ENCODE data around the gene NEURL2. TPM values are rescaled to one million over a fixed set of nuclear protein-coding genes. Genes with fewer than 3 reads are reported as not detected.

NEURL2 gene
- total RNA-seq, 1 donor from 2014 or later, result 6.4 TPM

DNA sequence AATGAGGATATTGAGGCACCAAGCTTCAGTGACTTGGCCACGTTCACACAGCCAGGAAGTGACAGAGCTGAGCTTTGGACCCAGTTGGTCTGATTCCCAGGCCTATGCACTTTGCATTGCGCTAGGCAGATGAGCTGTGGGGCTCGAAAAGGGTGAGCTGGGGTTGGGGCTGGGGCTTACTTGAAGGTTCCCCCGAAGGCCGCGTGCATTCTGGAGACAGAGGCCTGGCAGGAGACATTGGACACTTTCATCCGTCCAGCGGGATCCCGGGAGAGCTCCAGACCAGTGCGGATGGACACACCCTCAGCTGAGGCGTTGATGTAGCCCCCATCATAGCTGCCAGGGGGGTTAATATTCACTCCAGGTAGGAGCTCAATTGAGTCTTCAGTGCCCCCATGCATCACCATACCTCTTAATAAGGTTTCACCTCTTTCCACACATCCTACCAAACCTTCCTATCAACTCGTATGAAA is 18.4 kb upstream of the NEURL2 start:
- Mint-ChIP-seq H3K9me3 (no peaks in the 10 kb centered on the region), H3K36me3 (peaks cover 10% of the 10 kb centered on the region), H3K27ac (no peak overlapping the region), H3K4me3 (no peak overlapping the region), H3K27me3 (no peaks in the 10 kb centered on the region), H3K4me1 (ENCODE audit: unreplicated experiment) (peaks cover 11% of the 10 kb centered on the region)
- DNase-seq (ENCODE audit: extremely low spot score, unreplicated experiment), result no peak
- TF ChIP-seq, protein P1, sequence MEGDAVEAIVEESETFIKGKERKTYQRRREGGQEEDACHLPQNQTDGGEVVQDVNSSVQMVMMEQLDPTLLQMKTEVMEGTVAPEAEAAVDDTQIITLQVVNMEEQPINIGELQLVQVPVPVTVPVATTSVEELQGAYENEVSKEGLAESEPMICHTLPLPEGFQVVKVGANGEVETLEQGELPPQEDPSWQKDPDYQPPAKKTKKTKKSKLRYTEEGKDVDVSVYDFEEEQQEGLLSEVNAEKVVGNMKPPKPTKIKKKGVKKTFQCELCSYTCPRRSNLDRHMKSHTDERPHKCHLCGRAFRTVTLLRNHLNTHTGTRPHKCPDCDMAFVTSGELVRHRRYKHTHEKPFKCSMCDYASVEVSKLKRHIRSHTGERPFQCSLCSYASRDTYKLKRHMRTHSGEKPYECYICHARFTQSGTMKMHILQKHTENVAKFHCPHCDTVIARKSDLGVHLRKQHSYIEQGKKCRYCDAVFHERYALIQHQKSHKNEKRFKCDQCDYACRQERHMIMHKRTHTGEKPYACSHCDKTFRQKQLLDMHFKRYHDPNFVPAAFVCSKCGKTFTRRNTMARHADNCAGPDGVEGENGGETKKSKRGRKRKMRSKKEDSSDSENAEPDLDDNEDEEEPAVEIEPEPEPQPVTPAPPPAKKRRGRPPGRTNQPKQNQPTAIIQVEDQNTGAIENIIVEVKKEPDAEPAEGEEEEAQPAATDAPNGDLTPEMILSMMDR (conservative IDR thresholded peaks at IDR 0.05), result no peak

DNA sequence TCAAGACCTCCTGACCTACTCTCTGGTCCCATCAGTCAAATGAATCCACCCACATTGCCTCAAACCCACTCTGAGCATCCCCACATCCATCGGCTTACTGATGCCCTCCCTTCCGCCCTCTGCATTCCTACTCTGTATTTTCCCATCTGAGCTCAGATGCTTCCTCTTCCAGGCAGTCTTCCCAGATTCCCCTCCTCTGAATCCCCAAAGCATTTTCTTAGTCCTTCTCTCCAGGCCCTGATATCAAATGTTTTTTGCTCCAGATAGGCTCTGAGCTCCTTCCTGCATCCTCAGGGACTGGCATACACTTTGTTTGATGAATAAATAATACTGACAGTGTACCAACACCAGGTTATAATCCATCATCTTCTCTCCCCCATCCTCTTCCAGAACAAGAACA is 17.1 kb upstream of the NEURL2 start:
- Mint-ChIP-seq H3K27ac (no peak overlapping the region), H3K4me3 (no peak overlapping the region), H3K27me3 (no peaks in the 10 kb centered on the region), H3K9me3 (no peaks in the 10 kb centered on the region), H3K36me3 (peaks cover 10% of the 10 kb centered on the region), H3K4me1 (ENCODE audit: unreplicated experiment) (peaks cover 7% of the 10 kb centered on the region)
- DNase-seq (ENCODE audit: extremely low spot score, unreplicated experiment), result no peak
- TF ChIP-seq, protein P1 (conservative IDR thresholded peaks at IDR 0.05), result no peak

DNA sequence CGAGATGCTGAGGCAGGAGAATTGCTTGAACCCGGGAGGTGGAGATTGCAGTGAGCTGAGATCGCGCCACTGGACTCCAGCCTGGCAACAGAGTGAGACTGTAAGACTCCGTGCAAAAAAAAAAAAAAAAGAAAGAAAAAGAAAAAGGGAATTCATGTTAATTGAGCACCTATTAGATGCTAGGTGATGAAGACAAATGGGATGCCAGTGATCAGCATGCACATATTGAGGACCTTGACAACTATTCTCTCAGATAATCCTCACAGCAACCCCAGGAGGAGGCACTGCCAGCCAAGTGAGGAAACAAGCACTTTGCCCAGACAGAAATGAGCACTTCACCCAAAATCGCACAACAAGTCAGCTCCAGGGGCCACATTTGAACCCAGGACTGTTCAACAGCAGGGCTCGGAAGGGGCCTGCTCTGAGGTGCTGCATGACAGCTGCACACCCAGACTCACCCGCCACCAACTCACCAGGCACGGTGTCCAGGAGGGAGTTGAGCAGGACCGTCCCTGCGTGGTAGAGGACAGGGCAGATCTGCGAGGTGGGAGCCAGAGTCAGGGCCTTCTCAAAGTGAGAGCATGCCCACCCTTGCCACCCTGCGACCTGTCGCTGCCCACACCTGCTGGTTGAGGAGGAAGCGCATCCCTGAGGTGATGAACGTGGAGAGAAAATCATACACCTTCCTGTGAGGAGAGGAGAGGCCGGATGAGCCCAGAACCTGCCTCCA is 16.4 kb upstream of the NEURL2 start:
- H3K4me3 Mint-ChIP-seq, result no peak overlapping the region
- DNase-seq (ENCODE audit: extremely low spot score, unreplicated experiment), result no peak
- H3K9me3 Mint-ChIP-seq, result no peaks in the 10 kb centered on the region
- H3K36me3 Mint-ChIP-seq, result peaks cover 10% of the 10 kb centered on the region
- H3K27ac Mint-ChIP-seq, result no peak overlapping the region
- H3K27me3 Mint-ChIP-seq, result no peaks in the 10 kb centered on the region
- H3K4me1 Mint-ChIP-seq (ENCODE audit: unreplicated experiment), result peaks cover 7% of the 10 kb centered on the region
- TF ChIP-seq, protein P1 (conservative IDR thresholded peaks at IDR 0.05), result no peak

DNA sequence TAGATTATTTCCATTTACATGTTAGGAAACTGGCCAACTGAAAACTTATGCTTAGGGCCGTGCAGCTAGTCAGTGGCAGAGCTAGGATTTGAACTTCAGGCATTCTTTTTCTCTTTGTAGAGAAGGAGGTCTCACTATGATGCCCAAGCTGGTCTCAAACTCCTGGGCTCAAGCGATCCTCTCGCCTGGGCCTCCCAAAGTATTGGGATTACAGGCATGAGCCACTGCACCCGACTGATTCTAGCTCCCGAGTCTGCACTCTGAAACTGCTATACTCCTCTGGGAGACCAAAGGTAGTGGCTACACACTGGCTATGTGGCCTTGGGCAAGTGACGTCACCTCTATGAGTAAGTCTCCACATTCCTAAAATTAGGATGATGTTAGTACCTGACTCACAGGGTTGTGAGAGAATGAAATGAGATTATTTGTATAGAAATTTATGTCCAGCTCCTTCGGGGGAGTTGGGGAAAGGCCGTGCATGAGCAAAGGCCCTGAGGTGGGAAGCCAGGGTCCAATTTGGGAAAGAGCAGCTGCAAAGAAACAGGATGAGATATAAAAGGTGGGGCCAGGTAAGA is 14.6 kb upstream of the NEURL2 start:
- H3K27ac Mint-ChIP-seq, result peak overlapping the region; percentile 4
- H3K27me3 Mint-ChIP-seq, result no peaks in the 10 kb centered on the region
- no peak for DNase-seq (ENCODE audit: extremely low spot score, unreplicated experiment)
- H3K4me1 Mint-ChIP-seq (ENCODE audit: unreplicated experiment), result peaks cover 2% of the 10 kb centered on the region
- H3K36me3 Mint-ChIP-seq, result peaks cover 7% of the 10 kb centered on the region
- H3K4me3 Mint-ChIP-seq, result no peak overlapping the region
- no peaks in the 10 kb centered on the region for H3K9me3 Mint-ChIP-seq
- TF ChIP-seq, protein P1 (conservative IDR thresholded peaks at IDR 0.05), result no peak

DNA sequence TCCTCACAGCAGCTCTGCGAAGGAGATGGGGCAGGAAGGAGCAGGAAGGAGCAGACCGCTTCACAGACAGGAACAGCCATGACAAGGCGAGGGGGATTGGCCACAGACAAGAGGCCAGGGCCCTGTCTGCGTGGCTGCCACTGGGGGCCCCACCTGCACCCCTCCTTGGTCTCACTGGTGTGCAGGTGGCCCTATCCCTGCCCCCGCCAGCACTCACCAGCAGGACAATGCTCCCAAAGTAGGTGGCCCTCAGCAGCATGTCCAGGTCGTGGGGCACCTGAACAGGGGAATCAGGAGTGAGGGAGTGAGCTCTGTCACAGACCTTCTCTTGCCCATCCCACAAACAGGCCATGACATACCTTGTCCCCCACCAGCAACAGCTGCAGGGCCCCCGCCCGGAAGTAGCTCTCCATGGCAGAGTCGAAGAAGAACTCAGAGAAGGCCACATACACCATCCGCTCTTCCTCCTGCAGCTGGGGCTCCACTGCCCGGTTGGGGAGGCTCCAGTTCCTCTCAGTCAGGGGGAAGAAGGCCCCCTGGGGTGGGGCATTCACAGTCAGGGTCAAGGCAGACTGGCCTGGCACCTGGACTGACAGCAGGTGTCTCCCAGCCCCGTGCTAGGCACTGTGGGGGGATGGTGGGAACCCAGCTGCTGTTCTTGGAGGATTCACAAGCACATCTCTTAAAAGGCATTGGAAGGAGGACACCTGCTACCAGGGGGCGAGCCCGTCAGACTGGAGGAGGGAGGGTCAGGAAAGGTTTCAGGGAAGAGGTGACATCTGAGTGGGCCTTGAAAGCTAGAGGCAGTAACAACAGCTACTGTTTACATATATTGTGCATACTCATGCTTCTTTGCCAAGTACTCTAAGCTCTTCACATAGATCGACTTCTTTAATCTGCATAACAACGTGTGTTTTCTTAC is 13.8 kb upstream of the NEURL2 start:
- H3K4me3 Mint-ChIP-seq, result no peak overlapping the region
- no peak overlapping the region for H3K27ac Mint-ChIP-seq
- TF ChIP-seq, protein P1 (conservative IDR thresholded peaks at IDR 0.05), result no peak
- no peaks in the 10 kb centered on the region for H3K27me3 Mint-ChIP-seq
- no peaks in the 10 kb centered on the region for H3K4me1 Mint-ChIP-seq (ENCODE audit: unreplicated experiment)
- no peak for DNase-seq (ENCODE audit: extremely low spot score, unreplicated experiment)
- H3K36me3 Mint-ChIP-seq, result peaks cover 5% of the 10 kb centered on the region
- no peaks in the 10 kb centered on the region for H3K9me3 Mint-ChIP-seq
